ENCODE data around the gene SSU72. TPM values are rescaled to one million over a fixed set of nuclear protein-coding genes. Genes with fewer than 3 reads are reported as not detected.

SSU72 gene
- total and polyA plus RNA-seq, 2 donors (not counting 3 experiments of a cell fraction or from before 2014, with no cell fraction given), result 85.9 to 129 TPM

DNA sequence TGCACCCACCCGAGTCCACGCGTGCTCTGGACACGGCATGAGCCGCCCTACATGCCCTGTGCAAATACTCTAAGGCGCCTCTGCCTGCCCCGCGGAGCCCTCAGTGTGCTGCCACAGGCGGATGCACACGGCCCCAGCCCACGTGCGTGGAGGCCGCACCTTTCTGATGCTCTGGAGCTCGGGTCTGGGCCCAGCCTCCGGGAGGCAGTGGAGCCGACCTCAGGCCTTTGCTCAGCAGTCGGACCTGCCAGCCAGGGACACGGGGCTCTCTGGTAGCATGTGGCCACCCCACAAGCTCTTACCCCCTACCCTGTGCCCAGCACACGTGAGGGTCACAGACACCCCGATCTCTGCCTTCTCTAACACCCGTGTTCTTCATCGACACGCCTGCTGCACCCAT lies 36.3 kb downstream of the SSU72 start:
- H3K4me2 ChIP-seq (ENCODE audit: insufficient read depth, low read length), result no peak overlapping the region
- peaks cover 14% of the 10 kb centered on the region for H3K4me1 ChIP-seq (ENCODE audit: control insufficient read depth, extremely low read depth, insufficient read depth, low read length)
- TF ChIP-seq, protein P1, sequence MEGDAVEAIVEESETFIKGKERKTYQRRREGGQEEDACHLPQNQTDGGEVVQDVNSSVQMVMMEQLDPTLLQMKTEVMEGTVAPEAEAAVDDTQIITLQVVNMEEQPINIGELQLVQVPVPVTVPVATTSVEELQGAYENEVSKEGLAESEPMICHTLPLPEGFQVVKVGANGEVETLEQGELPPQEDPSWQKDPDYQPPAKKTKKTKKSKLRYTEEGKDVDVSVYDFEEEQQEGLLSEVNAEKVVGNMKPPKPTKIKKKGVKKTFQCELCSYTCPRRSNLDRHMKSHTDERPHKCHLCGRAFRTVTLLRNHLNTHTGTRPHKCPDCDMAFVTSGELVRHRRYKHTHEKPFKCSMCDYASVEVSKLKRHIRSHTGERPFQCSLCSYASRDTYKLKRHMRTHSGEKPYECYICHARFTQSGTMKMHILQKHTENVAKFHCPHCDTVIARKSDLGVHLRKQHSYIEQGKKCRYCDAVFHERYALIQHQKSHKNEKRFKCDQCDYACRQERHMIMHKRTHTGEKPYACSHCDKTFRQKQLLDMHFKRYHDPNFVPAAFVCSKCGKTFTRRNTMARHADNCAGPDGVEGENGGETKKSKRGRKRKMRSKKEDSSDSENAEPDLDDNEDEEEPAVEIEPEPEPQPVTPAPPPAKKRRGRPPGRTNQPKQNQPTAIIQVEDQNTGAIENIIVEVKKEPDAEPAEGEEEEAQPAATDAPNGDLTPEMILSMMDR (IDR thresholded peaks at IDR 0.05; ENCODE audit: extremely low read depth in 1 of 2, insufficient read depth in 1 of 2, low read depth in 1 of 2, low read length in 2 of 2), result no peak
- no peak for TF ChIP-seq JUN (IDR thresholded peaks at IDR 0.05; ENCODE audit: borderline replicate concordance, insufficient read depth, insufficient read length, low read depth)
- TF ChIP-seq, protein P2, sequence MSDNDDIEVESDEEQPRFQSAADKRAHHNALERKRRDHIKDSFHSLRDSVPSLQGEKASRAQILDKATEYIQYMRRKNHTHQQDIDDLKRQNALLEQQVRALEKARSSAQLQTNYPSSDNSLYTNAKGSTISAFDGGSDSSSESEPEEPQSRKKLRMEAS (IDR thresholded peaks at IDR 0.05; ENCODE audit: insufficient read depth, insufficient read length), result no peak
- no peak for TF ChIP-seq FOS (IDR thresholded peaks at IDR 0.05; ENCODE audit: borderline replicate concordance, insufficient read depth, low read length)
- no peak for TF ChIP-seq GATA2 (IDR thresholded peaks at IDR 0.05; ENCODE audit: insufficient read depth, insufficient read length, low read depth, low read length)
- no peak for TF ChIP-seq POLR2A (IDR thresholded peaks at IDR 0.05; ENCODE audit: low read depth, low read length)
- TF ChIP-seq EZH2 (IDR thresholded peaks at IDR 0.05; ENCODE audit: borderline replicate concordance, low read depth, low read length, severe bottlenecking), result no peak
- TF ChIP-seq POLR2AphosphoS5 (IDR thresholded peaks at IDR 0.05; ENCODE audit: insufficient read depth, low read depth, low read length), result no peak
- no peak overlapping the region for H3K4me3 ChIP-seq (replicated peaks in 1 of 3; ENCODE audit: insufficient read depth in 1 of 3, low read depth in 1 of 3, low read length in 3 of 3)
- no peak for DNase-seq (ENCODE audit: low read depth, low spot score)
- H4K20me1 ChIP-seq (replicated peaks; ENCODE audit: control insufficient read depth, extremely low read depth, insufficient read depth, low read length), result no peaks in the 10 kb centered on the region
- POLR2A ChIA-PET, result no interaction called here
- no peak for FAIRE-seq
- H3K27me3 ChIP-seq (ENCODE audit: control insufficient read depth in 2 of 2, insufficient read depth in 2 of 2, low read length in 2 of 2), result no peaks in the 10 kb centered on the region
- intact Hi-C loops (cut with micrococcal nuclease) (no loop called here), dilution Hi-C loops (cut with MboI; ENCODE audit: extremely low pct_ligation_motif_present, low sequenced_read_pairs) (no loop called here)
- no peak overlapping the region for H3K27ac ChIP-seq (ENCODE audit: insufficient read depth, low read depth, low read length)
- BruUV-seq (replicated peaks), result no TSS peak
- H3K9me3 ChIP-seq (replicated peaks; ENCODE audit: control insufficient read depth, insufficient read depth, low read length), result no peaks in the 10 kb centered on the region
- peaks cover 7% of the 10 kb centered on the region for H3K79me2 ChIP-seq (ENCODE audit: control insufficient read depth, insufficient read depth, low read length)
- H2AFZ ChIP-seq (ENCODE audit: low read depth, low read length), result no peak overlapping the region
- peaks cover 0 to 10% of the 10 kb centered on the region in 2 experiments for H3K36me3 ChIP-seq (ENCODE audit: control insufficient read depth in 2 of 2, extremely low read depth in 1 of 2, insufficient read depth in 2 of 2, low read length in 2 of 2)
- no peaks in the 10 kb centered on the region for H3K9me1 ChIP-seq (replicated peaks; ENCODE audit: control insufficient read depth, extremely low read depth, insufficient read depth, low read length)
- H3K9ac ChIP-seq (replicated peaks; ENCODE audit: extremely low read depth, insufficient read depth, low read length), result no peak overlapping the region
- CTCF ChIA-PET, result no interaction called here
